ENCODE measurements around the gene SPACA6. TPM values are rescaled to one million over a fixed set of nuclear protein-coding genes. Genes with fewer than 3 reads are reported as not detected.

The SPACA6 gene
- total RNA-seq, 2 donors from 2014 or later = 18.4 to 26.8 TPM

GRCh38 chr19:51647318-51647717, 45.8 kb upstream of the SPACA6 start:
- Histone ChIP-seq H3K36me3 (ENCODE audit: control insufficient read depth, insufficient read depth, low read length) (no peaks in the 10 kb centered on the region), H3K9ac (ENCODE audit: extremely low read depth, low read length, poor library complexity, severe bottlenecking) (no peak overlapping the region), H3K27me3 (ENCODE audit: control insufficient read depth, insufficient read depth, low read length, poor library complexity, severe bottlenecking) (peaks cover 4% of the 10 kb centered on the region), H3K9me3 (ENCODE audit: control insufficient read depth, low read length) (no peaks in the 10 kb centered on the region), H3K4me1 (ENCODE audit: control insufficient read depth, insufficient read depth, low read length) (no peaks in the 10 kb centered on the region), H3K4me3 (ENCODE audit: low read length) (no peak overlapping the region), H3K27ac (ENCODE audit: low read depth, low read length) (no peak overlapping the region)
- no peak for TF ChIP-seq CTCF (conservative IDR thresholded peaks at IDR 0.05)
- Mint-ChIP-seq H3K27ac (no peak overlapping the region), H3K27me3 (ENCODE audit: insufficient read depth) (peaks cover 32% of the 10 kb centered on the region), H3K36me3 (ENCODE audit: low read depth) (no peaks in the 10 kb centered on the region), H3K4me3 (no peak overlapping the region), H3K4me1 (no peaks in the 10 kb centered on the region), H3K9me3 (no peaks in the 10 kb centered on the region)
- DNase-seq = no peak
- 71 to 94% methylated on average over 1 to 6 of the region's 6 CpGs for WGBS, 2 experiments (ENCODE audit: insufficient coverage in 1 of 2, insufficient read length in 1 of 2)

- DNase-seq = no peak
- peaks cover 20% of the 10 kb centered on the region for H3K27me3 Mint-ChIP-seq (ENCODE audit: insufficient read depth)
Observed at GRCh38 chr19:51651216-51651846, 41.8 kb upstream of the SPACA6 start.

GRCh38 chr19:51652266-51652665, 40.9 kb upstream of the SPACA6 start:
- Mint-ChIP-seq H3K27ac (no peak overlapping the region), H3K36me3 (ENCODE audit: low read depth) (no peaks in the 10 kb centered on the region), H3K4me3 (no peak overlapping the region), H3K27me3 (ENCODE audit: insufficient read depth) (peaks cover 20% of the 10 kb centered on the region), H3K9me3 (peaks cover 5% of the 10 kb centered on the region), H3K4me1 (no peaks in the 10 kb centered on the region)
- DNase-seq = no peak
- no peak overlapping the region for H3K9ac ChIP-seq (ENCODE audit: extremely low read depth, low read length, poor library complexity, severe bottlenecking)
- no peaks in the 10 kb centered on the region for H3K4me1 ChIP-seq (ENCODE audit: control insufficient read depth, insufficient read depth, low read length)
- 52 to 59% methylated on average over 4 of the region's 4 CpGs for WGBS, 2 experiments (ENCODE audit: insufficient coverage in 1 of 2, insufficient read length in 1 of 2)
- no peak overlapping the region for H3K27ac ChIP-seq (ENCODE audit: low read depth, low read length)
- TF ChIP-seq CTCF (conservative IDR thresholded peaks at IDR 0.05) = no peak
- no peaks in the 10 kb centered on the region for H3K9me3 ChIP-seq (ENCODE audit: control insufficient read depth, low read length)
- H3K27me3 ChIP-seq (ENCODE audit: control insufficient read depth, insufficient read depth, low read length, poor library complexity, severe bottlenecking) = peaks cover 6% of the 10 kb centered on the region
- no peak overlapping the region for H3K4me3 ChIP-seq (ENCODE audit: low read length)
- no peaks in the 10 kb centered on the region for H3K36me3 ChIP-seq (ENCODE audit: control insufficient read depth, insufficient read depth, low read length)

More at GRCh38 chr19:51651216-51651846, 41.8 kb upstream of the SPACA6 start:
- 70 to 78% methylated on average over 4 to 7 of the region's 7 CpGs for WGBS, 2 experiments (ENCODE audit: insufficient coverage in 1 of 2, insufficient read length in 1 of 2)
- no peaks in the 10 kb centered on the region for H3K36me3 Mint-ChIP-seq (ENCODE audit: low read depth)
- Histone ChIP-seq H3K27ac (ENCODE audit: low read depth, low read length) (no peak overlapping the region), H3K9me3 (ENCODE audit: control insufficient read depth, low read length) (no peaks in the 10 kb centered on the region), H3K4me3 (ENCODE audit: low read length) (no peak overlapping the region), H3K36me3 (ENCODE audit: control insufficient read depth, insufficient read depth, low read length) (no peaks in the 10 kb centered on the region), H3K27me3 (ENCODE audit: control insufficient read depth, insufficient read depth, low read length, poor library complexity, severe bottlenecking) (peaks cover 6% of the 10 kb centered on the region), H3K4me1 (ENCODE audit: control insufficient read depth, insufficient read depth, low read length) (no peaks in the 10 kb centered on the region), H3K9ac (ENCODE audit: extremely low read depth, low read length, poor library complexity, severe bottlenecking) (no peak overlapping the region)
- TF ChIP-seq CTCF (conservative IDR thresholded peaks at IDR 0.05) = no peak
- no peaks in the 10 kb centered on the region for H3K4me1 Mint-ChIP-seq
- peaks cover 2% of the 10 kb centered on the region for H3K9me3 Mint-ChIP-seq
- H3K27ac Mint-ChIP-seq = no peak overlapping the region
- H3K4me3 Mint-ChIP-seq = no peak overlapping the region
